GM23338 (cell line): ENCODE results near the gene CACNG7.
A peak's percentile ranks its signal among the peaks of the same experiment; 100 is the strongest.

Experiments
- CREB1 ChIP-seq: fragments of 250-450 bp; sonication (Bioruptor Pico); IDR thresholded peaks from 2 replicates; pipeline ENCODE4 v1.5.0; 2020; ENCODE audit warnings: low read depth, mild to moderate bottlenecking, moderate library complexity
- EZH2 ChIP-seq: fragments of 200-600 bp; sonication (generic); IDR thresholded peaks from one replicate; pipeline ENCODE4 v1.8.0; 2017; ENCODE audit warnings: antibody characterized with exemption, mild to moderate bottlenecking, low read depth; ENCODE audit not compliant: unreplicated experiment
- EZH2phosphoT487 ChIP-seq: fragments of 200-600 bp; sonication (generic); IDR thresholded peaks from one replicate; pipeline ENCODE4 v1.8.1; 2018; ENCODE audit warnings: antibody characterized with exemption; ENCODE audit not compliant: unreplicated experiment
- JUNB ChIP-seq: IDR thresholded peaks from one replicate; pipeline ENCODE4 v1.6.1; 2016; ENCODE audit warnings: antibody characterized with exemption; ENCODE audit not compliant: unreplicated experiment
- NANOG ChIP-seq: IDR thresholded peaks from 2 replicates; pipeline ENCODE4 v1.6.1; 2016; ENCODE audit warnings: antibody characterized with exemption, borderline replicate concordance
- POLR2AphosphoS5 ChIP-seq: IDR thresholded peaks from 2 replicates; pipeline ENCODE4 v1.6.1; 2016; ENCODE audit warnings: antibody characterized with exemption, low read depth
- TF ChIP-seq, protein P1 (sequence below), 2 experiments: fragments of 200-600 bp in 1 of 2; sonication (generic) in 1 of 2; conservative IDR thresholded peaks; 2 replicates each; pipeline versions ENCODE4 v1.5.1 to v1.6.1; 2016 to 2017; ENCODE audit warnings: antibody characterized with exemption in 2 of 2, low read depth in 2 of 2, mild to moderate bottlenecking in 2 of 2, moderate library complexity in 1 of 2
- TF ChIP-seq, protein P2 (sequence below): fragments of 250-450 bp; sonication (Bioruptor Pico); IDR thresholded peaks from 2 replicates; pipeline ENCODE4 v1.5.0; 2020; ENCODE audit warnings: mild to moderate bottlenecking, moderate library complexity
- TF ChIP-seq, protein P3 (sequence below): IDR thresholded peaks from 2 replicates; pipeline ENCODE4 v1.6.1; 2016; ENCODE audit warnings: antibody characterized with exemption
- TF ChIP-seq, protein P4 (sequence below): IDR thresholded peaks from one replicate; pipeline ENCODE4 v1.6.1; 2018; ENCODE audit warnings: antibody characterized with exemption; ENCODE audit not compliant: unreplicated experiment

DNA sequence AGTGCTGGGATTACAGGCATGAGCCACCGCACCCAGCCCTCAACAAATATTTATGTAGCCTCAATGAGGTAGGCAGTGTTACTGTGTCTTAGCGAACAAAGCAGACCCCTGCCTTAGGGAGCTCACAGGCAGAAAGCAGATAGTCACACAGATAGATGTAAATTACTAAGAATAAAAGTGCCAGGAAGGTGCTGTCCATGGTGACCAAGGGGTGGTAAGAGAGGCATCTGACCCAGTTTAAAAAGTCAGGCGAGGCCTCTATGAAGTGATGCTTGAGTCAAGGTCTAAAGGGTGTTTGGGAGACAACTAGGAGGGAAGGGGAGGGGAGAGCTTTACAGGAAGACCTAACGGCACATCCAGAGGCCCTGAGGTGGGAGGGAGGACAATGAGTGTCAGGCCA lies 12.4 kb upstream of the CACNG7 start:
- TF ChIP-seq, protein P1, sequence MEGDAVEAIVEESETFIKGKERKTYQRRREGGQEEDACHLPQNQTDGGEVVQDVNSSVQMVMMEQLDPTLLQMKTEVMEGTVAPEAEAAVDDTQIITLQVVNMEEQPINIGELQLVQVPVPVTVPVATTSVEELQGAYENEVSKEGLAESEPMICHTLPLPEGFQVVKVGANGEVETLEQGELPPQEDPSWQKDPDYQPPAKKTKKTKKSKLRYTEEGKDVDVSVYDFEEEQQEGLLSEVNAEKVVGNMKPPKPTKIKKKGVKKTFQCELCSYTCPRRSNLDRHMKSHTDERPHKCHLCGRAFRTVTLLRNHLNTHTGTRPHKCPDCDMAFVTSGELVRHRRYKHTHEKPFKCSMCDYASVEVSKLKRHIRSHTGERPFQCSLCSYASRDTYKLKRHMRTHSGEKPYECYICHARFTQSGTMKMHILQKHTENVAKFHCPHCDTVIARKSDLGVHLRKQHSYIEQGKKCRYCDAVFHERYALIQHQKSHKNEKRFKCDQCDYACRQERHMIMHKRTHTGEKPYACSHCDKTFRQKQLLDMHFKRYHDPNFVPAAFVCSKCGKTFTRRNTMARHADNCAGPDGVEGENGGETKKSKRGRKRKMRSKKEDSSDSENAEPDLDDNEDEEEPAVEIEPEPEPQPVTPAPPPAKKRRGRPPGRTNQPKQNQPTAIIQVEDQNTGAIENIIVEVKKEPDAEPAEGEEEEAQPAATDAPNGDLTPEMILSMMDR (conservative IDR thresholded peaks at IDR 0.05; ENCODE audit: low read depth in 2 of 2) = no peak
- TF ChIP-seq POLR2AphosphoS5 = no peak
- no peak for TF ChIP-seq EZH2
- TF ChIP-seq JUNB = no peak
- TF ChIP-seq EZH2phosphoT487 = no peak
- no peak for TF ChIP-seq NANOG
- TF ChIP-seq, protein P2, sequence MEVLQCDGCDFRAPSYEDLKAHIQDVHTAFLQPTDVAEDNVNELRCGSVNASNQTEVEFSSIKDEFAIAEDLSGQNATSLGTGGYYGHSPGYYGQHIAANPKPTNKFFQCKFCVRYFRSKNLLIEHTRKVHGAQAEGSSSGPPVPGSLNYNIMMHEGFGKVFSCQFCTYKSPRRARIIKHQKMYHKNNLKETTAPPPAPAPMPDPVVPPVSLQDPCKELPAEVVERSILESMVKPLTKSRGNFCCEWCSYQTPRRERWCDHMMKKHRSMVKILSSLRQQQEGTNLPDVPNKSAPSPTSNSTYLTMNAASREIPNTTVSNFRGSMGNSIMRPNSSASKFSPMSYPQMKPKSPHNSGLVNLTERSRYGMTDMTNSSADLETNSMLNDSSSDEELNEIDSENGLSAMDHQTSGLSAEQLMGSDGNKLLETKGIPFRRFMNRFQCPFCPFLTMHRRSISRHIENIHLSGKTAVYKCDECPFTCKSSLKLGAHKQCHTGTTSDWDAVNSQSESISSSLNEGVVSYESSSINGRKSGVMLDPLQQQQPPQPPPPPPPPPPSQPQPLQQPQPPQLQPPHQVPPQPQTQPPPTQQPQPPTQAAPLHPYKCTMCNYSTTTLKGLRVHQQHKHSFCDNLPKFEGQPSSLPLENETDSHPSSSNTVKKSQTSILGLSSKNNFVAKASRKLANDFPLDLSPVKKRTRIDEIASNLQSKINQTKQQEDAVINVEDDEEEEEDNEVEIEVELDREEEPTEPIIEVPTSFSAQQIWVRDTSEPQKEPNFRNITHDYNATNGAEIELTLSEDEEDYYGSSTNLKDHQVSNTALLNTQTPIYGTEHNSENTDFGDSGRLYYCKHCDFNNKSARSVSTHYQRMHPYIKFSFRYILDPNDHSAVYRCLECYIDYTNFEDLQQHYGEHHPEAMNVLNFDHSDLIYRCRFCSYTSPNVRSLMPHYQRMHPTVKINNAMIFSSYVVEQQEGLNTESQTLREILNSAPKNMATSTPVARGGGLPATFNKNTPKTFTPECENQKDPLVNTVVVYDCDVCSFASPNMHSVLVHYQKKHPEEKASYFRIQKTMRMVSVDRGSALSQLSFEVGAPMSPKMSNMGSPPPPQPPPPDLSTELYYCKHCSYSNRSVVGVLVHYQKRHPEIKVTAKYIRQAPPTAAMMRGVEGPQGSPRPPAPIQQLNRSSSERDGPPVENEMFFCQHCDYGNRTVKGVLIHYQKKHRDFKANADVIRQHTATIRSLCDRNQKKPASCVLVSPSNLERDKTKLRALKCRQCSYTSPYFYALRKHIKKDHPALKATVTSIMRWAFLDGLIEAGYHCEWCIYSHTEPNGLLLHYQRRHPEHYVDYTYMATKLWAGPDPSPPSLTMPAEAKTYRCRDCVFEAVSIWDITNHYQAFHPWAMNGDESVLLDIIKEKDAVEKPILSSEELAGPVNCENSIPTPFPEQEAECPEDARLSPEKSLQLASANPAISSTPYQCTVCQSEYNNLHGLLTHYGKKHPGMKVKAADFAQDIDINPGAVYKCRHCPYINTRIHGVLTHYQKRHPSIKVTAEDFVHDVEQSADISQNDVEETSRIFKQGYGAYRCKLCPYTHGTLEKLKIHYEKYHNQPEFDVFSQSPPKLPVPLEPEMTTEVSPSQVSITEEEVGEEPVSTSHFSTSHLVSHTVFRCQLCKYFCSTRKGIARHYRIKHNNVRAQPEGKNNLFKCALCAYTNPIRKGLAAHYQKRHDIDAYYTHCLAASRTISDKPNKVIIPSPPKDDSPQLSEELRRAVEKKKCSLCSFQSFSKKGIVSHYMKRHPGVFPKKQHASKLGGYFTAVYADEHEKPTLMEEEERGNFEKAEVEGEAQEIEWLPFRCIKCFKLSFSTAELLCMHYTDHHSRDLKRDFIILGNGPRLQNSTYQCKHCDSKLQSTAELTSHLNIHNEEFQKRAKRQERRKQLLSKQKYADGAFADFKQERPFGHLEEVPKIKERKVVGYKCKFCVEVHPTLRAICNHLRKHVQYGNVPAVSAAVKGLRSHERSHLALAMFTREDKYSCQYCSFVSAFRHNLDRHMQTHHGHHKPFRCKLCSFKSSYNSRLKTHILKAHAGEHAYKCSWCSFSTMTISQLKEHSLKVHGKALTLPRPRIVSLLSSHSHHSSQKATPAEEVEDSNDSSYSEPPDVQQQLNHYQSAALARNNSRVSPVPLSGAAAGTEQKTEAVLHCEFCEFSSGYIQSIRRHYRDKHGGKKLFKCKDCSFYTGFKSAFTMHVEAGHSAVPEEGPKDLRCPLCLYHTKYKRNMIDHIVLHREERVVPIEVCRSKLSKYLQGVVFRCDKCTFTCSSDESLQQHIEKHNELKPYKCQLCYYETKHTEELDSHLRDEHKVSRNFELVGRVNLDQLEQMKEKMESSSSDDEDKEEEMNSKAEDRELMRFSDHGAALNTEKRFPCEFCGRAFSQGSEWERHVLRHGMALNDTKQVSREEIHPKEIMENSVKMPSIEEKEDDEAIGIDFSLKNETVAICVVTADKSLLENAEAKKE (CRISPR knock-in tag) = no peak
- TF ChIP-seq, protein P3, sequence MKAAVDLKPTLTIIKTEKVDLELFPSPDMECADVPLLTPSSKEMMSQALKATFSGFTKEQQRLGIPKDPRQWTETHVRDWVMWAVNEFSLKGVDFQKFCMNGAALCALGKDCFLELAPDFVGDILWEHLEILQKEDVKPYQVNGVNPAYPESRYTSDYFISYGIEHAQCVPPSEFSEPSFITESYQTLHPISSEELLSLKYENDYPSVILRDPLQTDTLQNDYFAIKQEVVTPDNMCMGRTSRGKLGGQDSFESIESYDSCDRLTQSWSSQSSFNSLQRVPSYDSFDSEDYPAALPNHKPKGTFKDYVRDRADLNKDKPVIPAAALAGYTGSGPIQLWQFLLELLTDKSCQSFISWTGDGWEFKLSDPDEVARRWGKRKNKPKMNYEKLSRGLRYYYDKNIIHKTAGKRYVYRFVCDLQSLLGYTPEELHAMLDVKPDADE = no peak
- TF ChIP-seq, protein P4, sequence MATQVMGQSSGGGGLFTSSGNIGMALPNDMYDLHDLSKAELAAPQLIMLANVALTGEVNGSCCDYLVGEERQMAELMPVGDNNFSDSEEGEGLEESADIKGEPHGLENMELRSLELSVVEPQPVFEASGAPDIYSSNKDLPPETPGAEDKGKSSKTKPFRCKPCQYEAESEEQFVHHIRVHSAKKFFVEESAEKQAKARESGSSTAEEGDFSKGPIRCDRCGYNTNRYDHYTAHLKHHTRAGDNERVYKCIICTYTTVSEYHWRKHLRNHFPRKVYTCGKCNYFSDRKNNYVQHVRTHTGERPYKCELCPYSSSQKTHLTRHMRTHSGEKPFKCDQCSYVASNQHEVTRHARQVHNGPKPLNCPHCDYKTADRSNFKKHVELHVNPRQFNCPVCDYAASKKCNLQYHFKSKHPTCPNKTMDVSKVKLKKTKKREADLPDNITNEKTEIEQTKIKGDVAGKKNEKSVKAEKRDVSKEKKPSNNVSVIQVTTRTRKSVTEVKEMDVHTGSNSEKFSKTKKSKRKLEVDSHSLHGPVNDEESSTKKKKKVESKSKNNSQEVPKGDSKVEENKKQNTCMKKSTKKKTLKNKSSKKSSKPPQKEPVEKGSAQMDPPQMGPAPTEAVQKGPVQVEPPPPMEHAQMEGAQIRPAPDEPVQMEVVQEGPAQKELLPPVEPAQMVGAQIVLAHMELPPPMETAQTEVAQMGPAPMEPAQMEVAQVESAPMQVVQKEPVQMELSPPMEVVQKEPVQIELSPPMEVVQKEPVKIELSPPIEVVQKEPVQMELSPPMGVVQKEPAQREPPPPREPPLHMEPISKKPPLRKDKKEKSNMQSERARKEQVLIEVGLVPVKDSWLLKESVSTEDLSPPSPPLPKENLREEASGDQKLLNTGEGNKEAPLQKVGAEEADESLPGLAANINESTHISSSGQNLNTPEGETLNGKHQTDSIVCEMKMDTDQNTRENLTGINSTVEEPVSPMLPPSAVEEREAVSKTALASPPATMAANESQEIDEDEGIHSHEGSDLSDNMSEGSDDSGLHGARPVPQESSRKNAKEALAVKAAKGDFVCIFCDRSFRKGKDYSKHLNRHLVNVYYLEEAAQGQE = peak; percentile 74
- TF ChIP-seq CREB1 = no peak
